Esophagus muscularis mucosa (tissue), 4 donors: ENCODE data around the gene PACRG. TPM values are rescaled to one million over a fixed set of nuclear protein-coding genes. Genes with fewer than 3 reads are reported as not detected.

Experiments
- DNase-seq: peaks from one replicate; pipeline ENCODE4 v3.0.0-alpha.2; 2017; ENCODE audit errors: extremely low spot score
- H3K27ac ChIP-seq, 4 donors: fragments of 200-600 bp; sonication (generic); replicated peaks in 1 of 4; 1 replicate in 3 of 4; 2 replicates in 1 of 4; pipeline ENCODE4 v1.5.1; 2016 to 2019; ENCODE audit warnings: mild to moderate bottlenecking in 1 of 4
- H3K27me3 ChIP-seq, 4 donors: fragments of 200-600 bp; sonication (generic); one replicate each; pipeline versions ENCODE4 v1.5.1 to v1.6.0; 2016 to 2019
- H3K36me3 ChIP-seq, 4 donors: fragments of 200-600 bp; sonication (generic); one replicate each; pipeline ENCODE4 v1.5.1; 2016 to 2019
- H3K4me1 ChIP-seq, 4 donors: fragments of 200-600 bp; sonication (generic); one replicate each; pipeline ENCODE4 v1.5.1; 2016 to 2019
- H3K4me3 ChIP-seq, 4 donors: fragments of 200-600 bp; sonication (generic); 1 replicate in 2 of 4; 2 replicates in 2 of 4; pipeline ENCODE4 v1.5.1; 2016 to 2019; ENCODE audit warnings: mild to moderate bottlenecking in 4 of 4, moderate library complexity in 1 of 4
- H3K9me3 ChIP-seq, 4 donors: fragments of 200-600 bp; sonication (generic); 1 replicate in 3 of 4; 2 replicates in 1 of 4; pipeline ENCODE4 v1.5.1; 2016 to 2019
- EP300 ChIP-seq: sonication (generic); formaldehyde crosslinking; IDR thresholded peaks from one replicate; pipeline ENCODE4 v1.6.1; 2017; ENCODE audit warnings: antibody characterized with exemption
- POLR2A ChIP-seq: fragments of 450-650 bp; IDR thresholded peaks from one replicate; pipeline ENCODE4 v1.6.1; 2017; ENCODE audit warnings: antibody characterized with exemption, moderate library complexity, mild to moderate bottlenecking, low read depth
- POLR2AphosphoS5 ChIP-seq, 2 donors: sonication (generic); formaldehyde crosslinking; IDR thresholded peaks; one replicate each; pipeline ENCODE4 v1.6.1; 2017; ENCODE audit warnings: antibody characterized with exemption in 2 of 2
- WGBS: methylation state at CpG from one replicate; pipeline ENCODE4 v1.1.5; 2018; 5-methylcytosine and 5-hydroxymethylcytosine counted together
- intact Hi-C: fragments of 100-400 bp; cut with DNase I; formaldehyde crosslinking; loops from one replicate; pipeline ENCODE4 v1.15.1; 2023
- total RNA-seq, 4 donors: library from RNA; depleted of rRNA; stranded (reverse); fragments of >200 nt; gene quantifications; one replicate each; pipeline versions ENCODE4 v1.1.0 to v1.2.1, GENCODE V29; 2016
- TF ChIP-seq, protein P1 (sequence below), 3 experiments: fragments of 200-600 bp in 2 of 3; fragments of 450-650 bp in 1 of 3; sonication (generic) in 2 of 3; IDR thresholded peaks; one replicate each; pipeline ENCODE4 v1.5.1; 2017 to 2019; ENCODE audit warnings: antibody characterized with exemption in 3 of 3, mild to moderate bottlenecking in 2 of 3, moderate library complexity in 1 of 3

The PACRG gene
- total RNA-seq, 4 donors from 2014 or later, result 1.3 to 3.5 (median 1.8) TPM; not detected in 1

DNA sequence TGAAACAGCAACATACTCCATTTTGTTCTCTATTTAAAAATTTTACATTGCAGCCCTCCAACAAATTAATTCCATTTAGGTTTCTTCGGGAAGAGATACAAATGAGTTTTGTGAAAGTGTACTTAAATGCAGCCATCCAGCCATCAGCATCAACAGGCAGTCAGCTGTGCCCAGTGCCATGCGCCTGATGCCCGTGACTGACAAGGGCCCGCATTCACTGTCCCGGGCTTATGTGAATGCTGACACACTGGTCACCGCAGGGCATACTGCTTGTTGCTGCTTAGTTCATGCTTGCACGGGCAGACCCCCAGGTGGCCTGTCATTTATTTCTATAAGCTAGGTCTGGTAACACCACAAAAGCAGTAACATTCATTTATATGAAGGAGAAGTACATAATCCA lies 461.8 kb downstream of the PACRG start:
- Histone ChIP-seq H3K4me3 (no peak overlapping the region), H3K9me3 (no peaks in the 10 kb centered on the region), H3K27ac (no peak overlapping the region), H3K36me3 (no peaks in the 10 kb centered on the region), H3K27me3 (no peaks in the 10 kb centered on the region), H3K4me1 (peaks cover 0 to 5% (median 0%) of the 10 kb centered on the region in 4 donors)
- WGBS, result 91% methylated on average over 7 of the region's 7 CpGs
- TF ChIP-seq, protein P1, sequence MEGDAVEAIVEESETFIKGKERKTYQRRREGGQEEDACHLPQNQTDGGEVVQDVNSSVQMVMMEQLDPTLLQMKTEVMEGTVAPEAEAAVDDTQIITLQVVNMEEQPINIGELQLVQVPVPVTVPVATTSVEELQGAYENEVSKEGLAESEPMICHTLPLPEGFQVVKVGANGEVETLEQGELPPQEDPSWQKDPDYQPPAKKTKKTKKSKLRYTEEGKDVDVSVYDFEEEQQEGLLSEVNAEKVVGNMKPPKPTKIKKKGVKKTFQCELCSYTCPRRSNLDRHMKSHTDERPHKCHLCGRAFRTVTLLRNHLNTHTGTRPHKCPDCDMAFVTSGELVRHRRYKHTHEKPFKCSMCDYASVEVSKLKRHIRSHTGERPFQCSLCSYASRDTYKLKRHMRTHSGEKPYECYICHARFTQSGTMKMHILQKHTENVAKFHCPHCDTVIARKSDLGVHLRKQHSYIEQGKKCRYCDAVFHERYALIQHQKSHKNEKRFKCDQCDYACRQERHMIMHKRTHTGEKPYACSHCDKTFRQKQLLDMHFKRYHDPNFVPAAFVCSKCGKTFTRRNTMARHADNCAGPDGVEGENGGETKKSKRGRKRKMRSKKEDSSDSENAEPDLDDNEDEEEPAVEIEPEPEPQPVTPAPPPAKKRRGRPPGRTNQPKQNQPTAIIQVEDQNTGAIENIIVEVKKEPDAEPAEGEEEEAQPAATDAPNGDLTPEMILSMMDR (IDR thresholded peaks at IDR 0.05), result no peak
- TF ChIP-seq POLR2A (no peak), EP300 (no peak)
- DNase-seq, result no peak
- intact Hi-C loops, result loop anchor here (10.0 kb wide), 2 partner anchors 375 to 765 kb away; no protein-coding TSS in a partner anchor

DNA sequence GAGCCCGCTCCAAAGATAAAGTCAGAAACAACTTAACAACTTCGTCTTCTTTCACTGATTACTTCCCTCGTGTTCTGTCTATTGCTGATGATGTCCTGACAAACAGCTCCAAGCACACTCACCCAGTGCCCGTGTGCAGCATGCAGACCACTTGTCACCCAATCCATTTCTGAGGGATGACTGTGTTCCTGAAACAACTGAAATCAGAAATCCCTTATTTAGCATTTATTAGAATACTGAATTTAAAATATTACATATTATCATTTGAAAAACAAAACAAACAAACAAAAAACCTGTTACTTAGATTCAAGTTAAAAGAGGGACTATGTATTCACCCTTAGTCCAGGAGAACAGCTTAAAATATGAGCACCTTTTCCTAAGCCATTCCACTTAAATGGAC lies 463.0 kb downstream of the PACRG start:
- TF ChIP-seq EP300, result no peak
- no peak for TF ChIP-seq POLR2AphosphoS5 (IDR thresholded peaks at IDR 0.05)
- Histone ChIP-seq H3K27ac (no peak overlapping the region), H3K4me1 (peaks cover 0 to 5% (median 0%) of the 10 kb centered on the region in 4 donors), H3K4me3 (no peak overlapping the region), H3K36me3 (no peaks in the 10 kb centered on the region), H3K27me3 (no peaks in the 10 kb centered on the region), H3K9me3 (no peaks in the 10 kb centered on the region)
- intact Hi-C loops, result no loop called here
- no peak for DNase-seq
- 88% methylated on average over 4 of the region's 4 CpGs for WGBS

DNA sequence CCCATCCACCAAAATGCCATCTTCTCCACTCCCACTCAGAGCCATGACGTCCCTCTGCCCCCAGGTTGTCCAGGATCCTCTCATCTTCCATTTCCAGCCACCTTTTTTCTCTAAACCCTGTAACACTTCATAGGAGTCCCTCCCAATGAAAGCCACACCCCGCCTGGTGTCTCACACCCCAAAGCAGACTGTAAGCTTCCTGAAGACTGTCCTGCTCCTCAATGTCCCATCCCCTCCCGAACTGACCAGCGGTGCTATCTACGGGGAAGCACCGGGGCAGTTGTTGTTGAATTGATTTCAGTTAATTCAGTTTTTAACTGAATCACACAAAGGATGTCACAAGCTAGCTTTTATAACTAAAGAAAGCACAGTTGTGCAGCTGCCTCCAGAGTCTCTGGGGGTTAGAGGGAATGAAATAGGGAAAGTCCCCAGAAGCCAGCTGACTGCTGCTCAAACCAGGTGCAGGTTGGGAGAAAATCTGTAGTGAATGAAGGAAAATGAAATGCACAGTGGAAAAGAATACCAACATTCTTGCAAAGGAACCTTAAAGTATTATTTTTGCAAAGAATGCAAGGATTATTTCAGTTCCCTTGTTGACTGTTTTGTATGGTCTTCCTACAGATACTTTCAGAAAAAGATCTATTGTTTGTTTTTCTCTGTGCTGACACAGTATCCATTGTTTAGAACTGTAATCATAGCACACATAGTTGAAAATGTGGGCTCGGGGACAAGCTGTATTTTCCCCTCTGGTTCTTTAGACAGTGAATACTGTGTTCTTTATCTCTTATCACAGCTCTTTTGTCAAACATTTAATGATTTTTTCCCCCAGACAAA lies 464.1 kb downstream of the PACRG start:
- 68% methylated on average over 7 of the region's 7 CpGs for WGBS
- intact Hi-C loops, result no loop called here
- no peaks in the 10 kb centered on the region for H3K27me3 ChIP-seq
- no peak overlapping the region for H3K4me3 ChIP-seq
- TF ChIP-seq POLR2AphosphoS5 (IDR thresholded peaks at IDR 0.05), result no peak
- TF ChIP-seq POLR2A, result no peak
- TF ChIP-seq, protein P1 (IDR thresholded peaks at IDR 0.05), result no peak
- TF ChIP-seq EP300, result no peak
- no peak for DNase-seq
- H3K27ac ChIP-seq, result no peak overlapping the region
- H3K4me1 ChIP-seq, result peaks cover 0 to 5% (median 0%) of the 10 kb centered on the region in 4 donors
- no peaks in the 10 kb centered on the region for H3K36me3 ChIP-seq
- H3K9me3 ChIP-seq, result no peaks in the 10 kb centered on the region

DNA sequence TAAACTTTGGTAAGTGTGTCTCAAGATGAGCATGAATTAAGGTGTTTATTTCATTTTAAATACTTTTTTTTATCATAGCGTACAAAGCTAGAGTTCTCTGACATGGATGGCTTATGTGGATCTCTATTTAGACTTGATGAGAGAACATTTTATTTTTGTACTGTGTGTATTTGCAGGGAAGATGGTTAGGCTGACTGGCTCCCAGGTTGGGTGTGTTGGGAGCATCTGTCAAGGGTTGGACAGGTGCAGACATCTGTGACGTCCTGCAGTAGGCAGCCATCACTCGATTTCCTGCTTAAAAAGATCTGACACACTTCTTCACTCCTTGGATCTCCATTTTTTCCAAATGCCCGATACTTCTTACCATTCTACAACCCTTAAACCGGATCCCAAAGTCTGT lies 464.8 kb downstream of the PACRG start:
- Histone ChIP-seq H3K36me3 (no peaks in the 10 kb centered on the region), H3K9me3 (no peaks in the 10 kb centered on the region), H3K27me3 (no peaks in the 10 kb centered on the region), H3K27ac (no peak overlapping the region), H3K4me1 (peaks cover 0 to 5% (median 0%) of the 10 kb centered on the region in 4 donors), H3K4me3 (no peak overlapping the region)
- WGBS, result 72% methylated on average over 5 of the region's 5 CpGs
- intact Hi-C loops, result no loop called here
- no peak for DNase-seq
- TF ChIP-seq EP300 (no peak), POLR2AphosphoS5 (IDR thresholded peaks at IDR 0.05) (no peak), POLR2A (no peak)
- TF ChIP-seq, protein P1 (IDR thresholded peaks at IDR 0.05), result no peak

DNA sequence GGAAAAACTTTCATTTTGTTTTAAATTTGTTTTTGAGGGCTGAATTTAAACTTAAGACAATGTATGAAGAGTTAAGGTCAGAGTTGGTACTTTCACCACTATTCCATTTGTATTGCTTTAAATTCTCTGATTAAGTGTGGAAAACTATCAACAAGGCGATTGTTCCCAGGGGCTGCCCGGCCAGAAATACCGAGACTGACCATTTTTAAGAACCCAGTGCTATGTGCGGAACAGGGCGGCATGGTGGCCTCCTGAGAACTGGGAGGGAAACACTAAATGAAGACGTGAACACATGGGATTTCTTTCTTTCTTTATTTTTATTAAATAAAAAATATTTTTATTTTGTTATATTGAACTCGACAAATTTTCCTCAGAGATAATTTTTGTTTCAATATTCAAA lies 465.6 kb downstream of the PACRG start:
- H3K36me3 ChIP-seq, result no peaks in the 10 kb centered on the region
- no peak overlapping the region for H3K27ac ChIP-seq
- H3K27me3 ChIP-seq, result no peaks in the 10 kb centered on the region
- intact Hi-C loops, result no loop called here
- no peak for DNase-seq
- H3K4me1 ChIP-seq, result peaks cover 0 to 5% (median 0%) of the 10 kb centered on the region in 4 donors
- WGBS, result 89% methylated on average over 7 of the region's 7 CpGs
- no peak overlapping the region for H3K4me3 ChIP-seq
- TF ChIP-seq POLR2AphosphoS5 (IDR thresholded peaks at IDR 0.05), result no peak
- TF ChIP-seq POLR2A, result no peak
- no peak for TF ChIP-seq EP300
- TF ChIP-seq, protein P1 (IDR thresholded peaks at IDR 0.05), result no peak
- H3K9me3 ChIP-seq, result no peaks in the 10 kb centered on the region
